Measurements from ENCODE around the gene TGFBR3L. TPM values are rescaled to one million over a fixed set of nuclear protein-coding genes. Genes with fewer than 3 reads are reported as not detected.

Gene TGFBR3L
- total RNA-seq, 3 donors from 2014 or later (not counting 1 experiment from before 2014, with no cell fraction given), result 3.5 to 4.6 (median 4.4) TPM

GRCh38 chr19:7913652-7914051, 978 bp upstream of the TGFBR3L start:
- no peaks in the 10 kb centered on the region for H3K36me3 Mint-ChIP-seq
- H3K9me3 Mint-ChIP-seq, result no peaks in the 10 kb centered on the region
- no peak for TF ChIP-seq CTCF (IDR thresholded peaks at IDR 0.05)
- no peak overlapping the region for H3K4me3 Mint-ChIP-seq
- peaks cover 23% of the 10 kb centered on the region for H3K27me3 ChIP-seq (ENCODE audit: control insufficient read depth, insufficient read depth, low read length)
- H3K27ac ChIP-seq (ENCODE audit: low read length), result no peak overlapping the region
- peaks cover 0 to 19% of the 10 kb centered on the region in 2 donors for H3K27me3 Mint-ChIP-seq (ENCODE audit: low read depth in 2 of 2)
- intact Hi-C loops (cut with micrococcal nuclease), result no loop called here
- H3K36me3 ChIP-seq (ENCODE audit: control insufficient read depth, insufficient read depth, low read length), result peaks cover 32% of the 10 kb centered on the region
- H3K4me1 Mint-ChIP-seq, result peaks cover 5 to 19% of the 10 kb centered on the region in 2 donors
- no peak overlapping the region for H3K27ac Mint-ChIP-seq
- WGBS (ENCODE audit: insufficient coverage), result 89% methylated on average over 9 of the region's 10 CpGs
- peaks cover 27% of the 10 kb centered on the region for H3K4me1 ChIP-seq (ENCODE audit: control insufficient read depth, insufficient read depth, low read length)
- DNase-seq, result no peak
- no peaks in the 10 kb centered on the region for H3K9me3 ChIP-seq (ENCODE audit: control insufficient read depth, insufficient read depth, low read length)
- no peak for ATAC-seq
- H3K4me3 ChIP-seq (ENCODE audit: low read length), result no peak overlapping the region

GRCh38 chr19:7914099-7914498, 531 bp upstream of the TGFBR3L start:
- Histone ChIP-seq H3K4me1 (ENCODE audit: control insufficient read depth, insufficient read depth, low read length) (peaks cover 31% of the 10 kb centered on the region), H3K9me3 (ENCODE audit: control insufficient read depth, insufficient read depth, low read length) (no peaks in the 10 kb centered on the region), H3K4me3 (ENCODE audit: low read length) (no peak overlapping the region), H3K27ac (ENCODE audit: low read length) (no peak overlapping the region), H3K36me3 (ENCODE audit: control insufficient read depth, insufficient read depth, low read length) (peaks cover 31% of the 10 kb centered on the region), H3K27me3 (ENCODE audit: control insufficient read depth, insufficient read depth, low read length) (peaks cover 27% of the 10 kb centered on the region)
- intact Hi-C loops (cut with micrococcal nuclease), result no loop called here
- DNase-seq (no peak), ATAC-seq (no peak)
- no peak overlapping the region for H3K4me3 Mint-ChIP-seq
- no peaks in the 10 kb centered on the region for H3K9me3 Mint-ChIP-seq
- H3K36me3 Mint-ChIP-seq, result no peaks in the 10 kb centered on the region
- 84% methylated on average over 8 of the region's 12 CpGs for WGBS (ENCODE audit: insufficient coverage)
- no peak overlapping the region for H3K27ac Mint-ChIP-seq
- no peak for TF ChIP-seq CTCF (IDR thresholded peaks at IDR 0.05)
- H3K27me3 Mint-ChIP-seq (ENCODE audit: low read depth in 2 of 2), result peaks cover 0 to 19% of the 10 kb centered on the region in 2 donors
- H3K4me1 Mint-ChIP-seq, result peaks cover 5 to 19% of the 10 kb centered on the region in 2 donors

- Mint-ChIP-seq H3K4me1 (peaks cover 14 to 28% of the 10 kb centered on the region in 2 donors), H3K36me3 (no peaks in the 10 kb centered on the region), H3K4me3 (peak overlapping the region; percentile 72), H3K27me3 (ENCODE audit: low read depth in 2 of 2) (peaks cover 0 to 26% of the 10 kb centered on the region in 2 donors), H3K9me3 (no peaks in the 10 kb centered on the region), H3K27ac (peak overlapping the region; percentile 60 to 76)
- intact Hi-C loops (cut with micrococcal nuclease), result no loop called here
- ATAC-seq (no peak), DNase-seq (no peak)
- no peak overlapping the region for H3K27ac ChIP-seq (ENCODE audit: low read length)
- TF ChIP-seq CTCF (IDR thresholded peaks at IDR 0.05), result no peak
- peaks cover 29% of the 10 kb centered on the region for H3K27me3 ChIP-seq (ENCODE audit: control insufficient read depth, insufficient read depth, low read length)
- H3K4me3 ChIP-seq (ENCODE audit: low read length), result no peak overlapping the region
- no peaks in the 10 kb centered on the region for H3K9me3 ChIP-seq (ENCODE audit: control insufficient read depth, insufficient read depth, low read length)
- peaks cover 41% of the 10 kb centered on the region for H3K4me1 ChIP-seq (ENCODE audit: control insufficient read depth, insufficient read depth, low read length)
- H3K36me3 ChIP-seq (ENCODE audit: control insufficient read depth, insufficient read depth, low read length), result peaks cover 24% of the 10 kb centered on the region
- 53% methylated on average over 24 of the region's 24 CpGs for WGBS (ENCODE audit: insufficient coverage)
Observed at GRCh38 chr19:7915250-7916102, 846 bp downstream of the TGFBR3L start.
